Mesodermal cell (in vitro differentiated cells): Measurements from ENCODE around the gene PITX2.

Experiments
- H3K27ac ChIP-seq: 2 replicates; pipeline ENCODE4 v1.7.0; 2013; ENCODE audit warnings: mild to moderate bottlenecking, low read depth, low read length, moderate library complexity; ENCODE audit not compliant: severe bottlenecking
- H3K36me3 ChIP-seq: 2 replicates; pipeline ENCODE4 v1.7.1; 2013; ENCODE audit warnings: mild to moderate bottlenecking, low read length, moderate library complexity; ENCODE audit not compliant: control insufficient read depth, insufficient read depth
- H3K4me1 ChIP-seq: one replicate; pipeline ENCODE4 v1.7.1; 2013; ENCODE audit warnings: mild to moderate bottlenecking, low read length; ENCODE audit not compliant: insufficient read depth, control insufficient read depth, poor library complexity, severe bottlenecking
- H3K4me3 ChIP-seq: 2 replicates; pipeline ENCODE4 v1.7.0; 2013; ENCODE audit warnings: low read length, control low read depth, mild to moderate bottlenecking; ENCODE audit not compliant: insufficient read depth, poor library complexity, severe bottlenecking; ENCODE audit errors: extremely low read depth
- H3K9me3 ChIP-seq: 2 replicates; pipeline ENCODE4 v1.7.1; 2013; ENCODE audit warnings: mild to moderate bottlenecking, low read length, moderate library complexity; ENCODE audit not compliant: control insufficient read depth
- WGBS, 2 experiments: methylation state at CpG; one replicate each; pipeline ENCODE4 v1.1.5; 2013; ENCODE audit warnings: missing lambda C conversion rate in 2 of 2; ENCODE audit not compliant: insufficient coverage in 2 of 2; 5-methylcytosine and 5-hydroxymethylcytosine counted together

PITX2 gene

DNA sequence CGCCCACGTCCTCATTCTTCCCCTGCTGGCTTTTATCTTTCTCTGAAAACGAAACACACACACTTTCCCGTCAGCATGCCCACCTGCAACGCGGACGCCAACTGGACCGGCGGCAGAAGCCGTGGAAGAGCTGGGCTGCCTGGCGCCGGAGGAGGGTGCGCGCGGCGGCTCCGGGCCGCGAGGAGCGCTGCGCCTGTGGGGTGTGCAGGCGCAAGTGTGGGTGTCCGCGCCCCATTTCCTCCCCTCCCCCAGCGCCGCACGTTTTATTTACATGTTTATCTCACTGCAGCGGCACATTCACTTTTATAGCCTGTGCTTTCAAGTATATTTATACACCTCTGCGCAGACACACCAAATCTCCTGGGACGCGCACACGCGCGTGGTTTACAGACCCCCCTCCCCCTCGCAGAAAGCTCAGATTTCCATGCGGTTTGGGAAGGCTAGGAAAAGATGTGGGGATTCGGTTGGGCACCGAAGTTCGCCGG, 1.5 kb downstream of the PITX2 start:
- Histone ChIP-seq H3K27ac (peak overlapping the region; percentile 50), H3K9me3 (no peaks in the 10 kb centered on the region), H3K4me1 (peaks cover 38% of the 10 kb centered on the region), H3K4me3 (peak overlapping the region; percentile 87), H3K36me3 (peaks cover 31% of the 10 kb centered on the region)
- 0% methylated on average over 16 to 36 of the region's 40 CpGs for WGBS, 2 experiments

DNA sequence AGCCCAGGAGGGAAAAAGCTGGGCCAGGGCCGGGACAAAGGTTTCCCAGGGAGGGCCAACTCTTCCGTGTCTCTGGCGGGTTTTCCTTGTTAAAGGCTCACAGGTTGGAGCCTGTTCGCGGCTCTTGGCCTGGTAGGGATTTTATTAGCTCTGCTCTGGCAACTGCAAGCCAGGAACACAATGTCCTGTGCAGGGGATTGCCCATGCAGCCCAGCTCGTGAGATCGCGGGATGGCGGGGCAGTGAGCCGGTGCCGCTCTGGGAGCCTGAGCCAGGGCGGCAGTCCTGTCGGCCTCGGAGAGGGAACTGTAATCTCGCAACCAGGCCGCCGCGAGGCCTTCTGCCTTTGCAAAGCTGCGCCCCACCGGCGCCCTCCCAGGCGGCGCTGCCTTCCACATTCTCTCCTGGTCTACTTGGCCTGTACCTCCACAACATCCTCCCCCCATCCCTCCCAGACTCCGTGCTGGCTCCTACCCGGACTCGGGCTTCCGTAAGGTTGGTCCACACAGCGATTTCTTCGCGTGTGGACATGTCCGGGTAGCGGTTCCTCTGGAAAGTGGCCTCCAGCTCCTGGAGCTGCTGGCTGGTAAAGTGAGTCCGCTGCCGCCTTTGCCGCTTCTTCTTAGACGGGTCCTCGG, 2.1 kb downstream of the PITX2 start:
- WGBS, 2 experiments: 0 to 1% methylated on average over 26 to 33 of the region's 37 CpGs
- H3K36me3 ChIP-seq: peaks cover 31% of the 10 kb centered on the region
- peak overlapping the region; percentile 84 for H3K27ac ChIP-seq
- H3K9me3 ChIP-seq: no peaks in the 10 kb centered on the region
- peak overlapping the region; percentile 87 for H3K4me3 ChIP-seq
- peaks cover 40% of the 10 kb centered on the region for H3K4me1 ChIP-seq

DNA sequence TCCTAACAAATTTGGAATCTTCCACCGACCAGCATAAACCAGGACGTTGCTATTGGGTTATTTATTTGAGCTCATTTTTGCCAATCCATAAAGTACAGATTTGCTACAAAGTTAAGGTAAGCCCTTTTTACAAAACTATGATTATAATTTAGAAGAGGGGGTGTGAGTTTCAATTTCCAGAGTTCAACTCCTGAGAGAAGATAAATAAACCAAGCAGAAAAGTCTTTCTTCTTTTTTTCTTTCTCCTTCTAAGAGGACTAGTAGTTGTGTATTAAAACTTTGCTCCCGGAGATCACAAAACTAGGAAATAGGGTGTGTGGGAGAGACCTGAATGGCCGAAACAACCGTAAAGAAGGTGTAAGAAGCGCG, 2.6 kb downstream of the PITX2 start:
- Histone ChIP-seq H3K36me3 (peaks cover 31% of the 10 kb centered on the region), H3K4me1 (peaks cover 39% of the 10 kb centered on the region), H3K4me3 (peak overlapping the region; percentile 87), H3K27ac (peak overlapping the region; percentile 84), H3K9me3 (no peaks in the 10 kb centered on the region)
- WGBS, 2 experiments: 3 to 4% methylated on average over 4 of the region's 7 CpGs

DNA sequence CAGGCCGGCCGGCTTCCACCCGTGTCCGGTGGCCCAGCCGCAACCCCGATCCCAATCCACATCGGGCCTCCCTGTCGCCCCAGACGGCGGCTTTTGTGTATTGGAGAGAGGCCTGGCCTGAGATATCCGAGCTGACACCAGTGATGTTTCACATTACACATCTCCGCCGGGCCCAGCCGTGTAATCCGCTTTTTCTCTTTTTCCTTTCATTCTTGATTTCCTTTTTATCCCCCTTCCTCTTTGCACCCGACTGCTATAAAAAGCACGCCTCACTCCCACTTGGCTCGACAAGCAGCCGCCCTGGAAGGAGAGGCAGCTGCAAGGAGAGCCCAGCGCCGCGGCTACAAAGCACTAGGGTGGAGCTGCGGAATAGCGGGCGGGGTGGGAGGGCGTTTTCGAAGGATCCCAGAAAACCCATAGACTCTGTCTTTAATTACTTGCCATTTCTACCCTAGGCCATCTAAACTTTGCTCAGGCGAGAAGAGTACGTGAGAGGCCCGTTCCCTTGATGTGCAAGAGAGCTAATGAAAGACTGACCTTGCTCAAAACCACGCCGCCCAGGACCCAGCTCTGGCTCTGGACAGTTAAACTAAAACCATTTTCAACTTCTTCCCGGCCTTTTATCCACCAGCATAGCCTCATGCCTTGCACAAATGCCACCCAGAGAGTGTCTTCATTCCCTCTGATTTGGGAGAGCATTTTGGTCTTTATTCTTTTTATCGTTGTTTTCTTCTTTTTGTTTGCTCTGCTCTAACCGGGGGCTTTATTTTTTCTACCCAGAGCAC, 3.2 kb downstream of the PITX2 start:
- H3K4me1 ChIP-seq: peaks cover 32% of the 10 kb centered on the region
- no peaks in the 10 kb centered on the region for H3K9me3 ChIP-seq
- peak overlapping the region; percentile 87 for H3K4me3 ChIP-seq
- peaks cover 31% of the 10 kb centered on the region for H3K36me3 ChIP-seq
- H3K27ac ChIP-seq: peak overlapping the region; percentile 84
- 0 to 3% methylated on average over 12 to 22 of the region's 35 CpGs for WGBS, 2 experiments

DNA sequence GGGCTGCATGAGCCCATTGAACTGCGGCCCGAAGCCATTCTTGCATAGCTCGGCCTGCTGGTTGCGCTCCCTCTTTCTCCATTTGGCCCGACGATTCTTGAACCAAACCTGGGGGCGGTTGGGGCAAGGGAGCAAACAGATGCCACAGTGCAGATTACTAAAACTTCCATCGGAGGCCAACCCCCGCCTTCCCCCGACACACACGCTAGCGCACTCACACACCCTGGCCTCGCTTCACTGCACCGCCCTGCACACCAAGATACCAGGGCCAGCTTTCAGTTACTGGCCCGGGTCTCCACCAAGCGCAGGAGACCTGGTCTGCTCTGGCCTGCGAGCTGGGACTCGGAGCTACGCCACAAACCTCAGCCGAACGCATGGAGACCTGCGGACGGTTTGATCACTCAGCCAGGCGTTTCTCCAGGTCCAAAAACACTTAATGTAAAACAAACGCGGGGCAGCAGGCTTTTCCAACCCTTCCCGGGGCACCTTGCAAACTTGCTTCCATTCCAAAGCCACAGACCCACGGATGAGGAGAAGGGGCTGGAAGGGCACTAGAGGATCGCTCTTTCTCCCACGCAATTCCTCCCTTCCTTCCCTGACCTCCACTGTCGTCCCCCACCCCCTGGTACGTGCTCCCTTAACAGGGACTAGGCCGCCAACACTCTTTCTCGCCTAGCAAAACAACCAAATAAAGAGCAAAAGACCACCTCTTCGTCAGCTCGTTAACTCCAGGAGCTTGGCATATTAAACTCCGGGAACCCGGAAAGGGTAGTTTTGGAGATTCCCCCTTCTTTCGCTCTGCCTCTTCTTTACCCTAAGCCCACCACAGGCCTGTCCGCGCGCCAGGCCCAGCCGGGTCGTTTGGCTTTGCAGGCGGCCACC, 4.1 kb downstream of the PITX2 start:
- H3K9me3 ChIP-seq: no peaks in the 10 kb centered on the region
- whole genome bisulfite sequencing, 2 experiments: 8 to 9% methylated on average over 33 to 40 of the region's 45 CpGs
- H3K4me3 ChIP-seq: peak overlapping the region; percentile 87
- H3K4me1 ChIP-seq: peaks cover 28% of the 10 kb centered on the region
- H3K27ac ChIP-seq: peak overlapping the region; percentile 84
- H3K36me3 ChIP-seq: peaks cover 31% of the 10 kb centered on the region

DNA sequence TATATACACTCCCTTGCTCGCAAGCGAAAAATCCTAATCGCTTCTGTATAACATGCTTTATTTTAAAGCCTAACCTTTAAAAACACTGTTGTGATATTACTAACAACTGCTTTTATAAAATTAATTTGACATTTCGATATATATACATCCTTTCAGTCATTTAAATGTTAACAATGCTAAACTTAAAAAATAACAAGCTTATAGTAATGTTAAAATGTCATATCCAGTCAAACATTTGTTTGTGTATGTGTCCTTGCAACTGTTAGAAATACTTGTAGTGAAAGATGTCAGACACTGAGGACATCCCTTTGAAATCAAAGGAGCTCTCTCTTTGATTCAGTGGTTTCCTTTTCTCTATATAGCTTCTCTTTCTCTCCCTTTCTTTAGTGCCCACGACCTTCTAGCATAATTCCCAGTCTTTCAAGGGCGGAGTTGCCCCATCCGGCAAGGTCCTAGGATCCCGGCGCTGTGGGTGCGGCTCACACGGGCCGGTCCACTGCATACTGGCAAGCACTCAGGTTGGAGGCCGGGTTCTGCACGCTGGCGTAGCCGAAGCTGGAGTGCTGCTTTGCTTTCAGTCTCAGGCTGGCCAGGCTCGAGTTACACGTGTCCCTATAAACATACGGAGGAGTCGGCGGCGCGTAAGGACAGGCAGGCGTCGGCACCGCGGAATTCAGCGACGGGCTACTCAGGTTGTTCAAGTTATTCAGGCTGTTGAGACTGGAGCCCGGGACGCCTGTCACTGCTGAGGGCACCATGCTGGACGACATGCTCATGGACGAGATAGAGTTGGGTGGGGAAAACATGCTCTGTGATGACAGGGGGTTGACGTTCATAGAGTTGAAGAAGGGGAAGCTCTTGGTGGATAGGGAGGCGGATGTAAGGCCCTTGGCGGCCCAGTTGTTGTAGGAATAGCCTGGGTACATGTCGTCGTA, 5.0 kb downstream of the PITX2 start:
- Histone ChIP-seq H3K36me3 (peaks cover 35% of the 10 kb centered on the region), H3K4me3 (peak overlapping the region; percentile 87), H3K4me1 (peaks cover 27% of the 10 kb centered on the region), H3K9me3 (no peaks in the 10 kb centered on the region), H3K27ac (peak overlapping the region; percentile 84)
- 1 to 5% methylated on average over 29 of the region's 38 CpGs for WGBS, 2 experiments

DNA sequence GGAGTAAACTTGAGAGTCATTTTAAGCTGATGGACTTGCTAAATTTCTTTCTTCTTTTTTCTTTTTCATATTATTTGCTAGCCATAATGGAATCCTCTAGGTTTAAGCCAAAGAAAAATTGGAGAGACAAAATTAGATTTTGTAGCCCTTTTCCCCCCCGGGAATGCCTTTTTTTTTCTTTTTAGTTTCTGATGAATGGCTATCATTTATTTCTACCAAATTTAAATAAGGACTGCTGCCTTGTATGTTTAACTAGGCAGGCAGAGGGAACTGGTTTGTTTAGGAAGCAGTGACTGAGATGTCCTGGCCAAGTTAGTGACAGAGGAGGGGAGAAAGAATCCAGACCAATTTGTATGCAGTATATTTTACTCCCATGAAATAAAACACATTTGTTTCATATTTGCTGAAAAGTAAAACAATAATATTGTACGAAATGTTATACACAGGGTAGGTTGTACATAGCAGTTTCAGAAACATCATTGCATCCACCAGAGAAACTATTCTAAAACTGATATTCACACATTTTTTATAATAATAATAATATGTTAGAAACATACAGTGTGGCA, 5.7 kb downstream of the PITX2 start:
- WGBS, 2 experiments: no CpG with 5 or more reads among the region's 2 CpGs
- H3K36me3 ChIP-seq: peaks cover 42% of the 10 kb centered on the region
- peaks cover 27% of the 10 kb centered on the region for H3K4me1 ChIP-seq
- H3K27ac ChIP-seq: peak overlapping the region; percentile 88
- peak overlapping the region; percentile 87 for H3K4me3 ChIP-seq
- H3K9me3 ChIP-seq: no peaks in the 10 kb centered on the region

DNA sequence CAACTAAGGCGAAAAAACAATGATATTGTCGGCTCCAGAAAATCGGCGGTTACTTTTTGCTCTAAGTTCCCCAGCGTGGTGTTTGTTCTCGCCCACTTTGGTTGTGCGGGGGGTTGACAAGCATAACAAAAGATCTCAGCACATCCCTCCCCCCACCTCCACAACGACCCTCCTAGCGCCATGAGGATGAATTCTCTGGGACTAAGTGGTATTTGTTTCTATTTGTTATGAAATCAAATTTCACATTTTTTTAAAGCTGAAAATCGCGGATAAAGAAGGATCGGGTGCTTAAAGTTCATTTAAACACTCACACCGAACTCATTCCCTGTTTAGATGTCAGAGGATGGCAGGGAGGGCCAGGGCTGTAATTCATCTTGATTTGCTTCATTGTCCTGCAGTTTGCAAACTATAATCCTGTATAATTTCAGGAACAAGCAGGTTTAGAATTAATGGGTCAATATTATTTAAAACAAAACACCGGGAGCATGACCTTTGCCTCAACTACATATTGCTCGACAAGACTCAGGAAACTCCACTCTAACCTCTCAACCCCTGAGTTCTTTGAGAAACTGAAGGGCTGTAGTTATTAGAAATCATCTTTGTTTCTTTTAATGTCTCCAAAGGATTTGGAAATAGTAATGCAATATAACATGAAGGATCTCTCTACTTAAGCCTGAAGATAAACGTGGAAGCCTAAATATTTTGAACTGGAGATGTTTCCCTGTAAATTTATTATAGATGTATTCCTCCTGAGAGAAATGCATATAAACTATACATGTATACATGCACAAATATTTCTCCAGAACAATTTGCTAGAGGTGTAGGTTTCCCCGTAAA, 6.4 kb downstream of the PITX2 start:
- H3K27ac ChIP-seq: peak overlapping the region; percentile 88

More for the DNA sequence above, 6.4 kb downstream of the PITX2 start:
- peak overlapping the region; percentile 66 for H3K4me3 ChIP-seq
- peaks cover 45% of the 10 kb centered on the region for H3K36me3 ChIP-seq
- peaks cover 27% of the 10 kb centered on the region for H3K4me1 ChIP-seq
- 0 to 2% methylated on average over 4 to 5 of the region's 17 CpGs for WGBS, 2 experiments
- H3K9me3 ChIP-seq: peaks cover 5% of the 10 kb centered on the region
